GM12878 (cell line): ENCODE data around the gene DNAH2. TPM values are rescaled to one million over a fixed set of nuclear protein-coding genes. Genes with fewer than 3 reads are reported as not detected.

ENCODE experiments used
- BHLHE40 ChIP-seq, 2 experiments: fragments of 450-650 bp in 1 of 2; IDR thresholded peaks; 2 replicates each; pipeline ENCODE4 v1.6.1; 2011 to 2017; ENCODE audit warnings: low read depth in 2 of 2, borderline replicate concordance in 1 of 2, improper control_type of control experiment in 1 of 2, low read length in 1 of 2, mild to moderate bottlenecking in 1 of 2
- CHD1 ChIP-seq: IDR thresholded peaks from 2 replicates; pipeline ENCODE4 v1.6.1; 2012; ENCODE audit warnings: low read depth, low read length, improper control_type of control experiment
- MTA3 ChIP-seq: IDR thresholded peaks from 2 replicates; pipeline ENCODE4 v1.6.1; 2012; ENCODE audit warnings: low read length, inconsistent platforms, borderline replicate concordance
- PAX8 ChIP-seq: fragments of 450-650 bp; IDR thresholded peaks from 2 replicates; pipeline ENCODE4 v1.6.1; 2017; ENCODE audit warnings: mild to moderate bottlenecking, moderate library complexity
- POLR2AphosphoS2 ChIP-seq: IDR thresholded peaks from 2 replicates; pipeline ENCODE4 v1.6.1; 2011; ENCODE audit warnings: low read depth, mild to moderate bottlenecking, low read length, improper control_type of control experiment, moderate library complexity
- SIX5 ChIP-seq: IDR thresholded peaks from 2 replicates; pipeline ENCODE4 v1.6.1; 2011; ENCODE audit warnings: mild to moderate bottlenecking, low read depth, low read length, moderate library complexity; ENCODE audit not compliant: severe bottlenecking
- TCF12 ChIP-seq: IDR thresholded peaks from 2 replicates; pipeline ENCODE4 v1.6.1; 2011; ENCODE audit warnings: low read depth, mild to moderate bottlenecking, low read length
- USF1 ChIP-seq: IDR thresholded peaks from 2 replicates; pipeline ENCODE4 v1.6.1; 2011; ENCODE audit warnings: borderline replicate concordance, low read depth, mild to moderate bottlenecking, moderate library complexity, mixed read lengths, low read length; ENCODE audit not compliant: insufficient read depth; ENCODE audit errors: extremely low read length
- polyA plus RNA-seq, 11 experiments: library from polyadenylated mRNA; depleted of rRNA in 4 of 11; unstranded in 6 of 11; stranded (reverse) in 5 of 11; fragments of >200 nt; fragmentation: Nextera tagmentation in 4 of 11; fragmentation: Illumina TruSeq in 1 of 11; extraction: Ambion mirVana in 4 of 11; extraction: Trizol in 1 of 11; gene quantifications; 1 replicate in 1 of 11; 2 replicates in 10 of 11; pipeline versions ENCODE4 v1.2.1 to v1.2.3, GENCODE V29; 2011 to 2016; ENCODE audit warnings: inconsistent platforms in 2 of 11, missing spikeins in 2 of 11, low read depth in 1 of 11
- total RNA-seq, 4 experiments: library from RNA; depleted of rRNA in 3 of 4; stranded (reverse); fragments of >200 nt in 3 of 4; fragmentation: Illumina TruSeq in 1 of 4; extraction: Trizol in 1 of 4; gene quantifications; 2 replicates each; pipeline versions ENCODE4 v1.2.1 to v1.2.3, GENCODE V29; 2013 to 2021

Gene DNAH2
- total and polyA plus RNA-seq, 10 of the 15 experiments (the other 5 are each of a cell fraction or from before 2014, with no cell fraction given) = not detected

- TF ChIP-seq USF1 (peak; percentile 87), TCF12 (peak; percentile 70; the same call in 1 of the 2 replicates), BHLHE40 (IDR thresholded peaks at IDR 0.05; ENCODE audit: borderline replicate concordance in 1 of 2, low read depth in 2 of 2, low read length in 1 of 2) (peak; percentile 65 to 68), CHD1 (0 out of 2 replicates have a peak, but pooled peaks have one; percentile 2), POLR2AphosphoS2 (peak; percentile 31; the same call in 1 of the 2 replicates), PAX8 (no peak), SIX5 (no peak), MTA3 (no peak)
- TF ChIP-seq, all 136 proteins: peak for 46
Measured at GRCh38 chr17:7843536-7844291, 126.2 kb downstream of the DNAH2 start (continued).
